H1 (cell line): ENCODE results near the gene CD44.

Experiments
- ATF2 ChIP-seq: IDR thresholded peaks from 2 replicates; pipeline ENCODE4 v1.6.1; 2012; ENCODE audit warnings: low read length, inconsistent platforms
- BRCA1 ChIP-seq: IDR thresholded peaks from 2 replicates; pipeline ENCODE4 v1.6.1; 2012; ENCODE audit warnings: low read depth, low read length, improper control_type of control experiment
- CREB1 ChIP-seq: IDR thresholded peaks from 2 replicates; pipeline ENCODE4 v1.6.1; 2012; ENCODE audit warnings: inconsistent platforms
- CTCF ChIP-seq, 3 experiments: IDR thresholded peaks; 1 replicate in 2 of 3; 2 replicates in 1 of 3; pipeline versions ENCODE4 v1.5.1 to v1.6.1; 2011; ENCODE audit warnings: low read length in 3 of 3, mild to moderate bottlenecking in 3 of 3, inconsistent platforms in 2 of 3, low read depth in 1 of 3, moderate library complexity in 1 of 3; ENCODE audit not compliant: insufficient read depth in 1 of 3; ENCODE audit errors: control extremely low read depth in 1 of 3
- EZH2 ChIP-seq: fragments of 200-600 bp; sonication (generic); IDR thresholded peaks from 2 replicates; pipeline ENCODE4 v1.7.1; 2012; ENCODE audit warnings: low read depth, mild to moderate bottlenecking, moderate library complexity, low read length, inconsistent platforms; ENCODE audit not compliant: severe bottlenecking
- HDAC6 ChIP-seq: IDR thresholded peaks from one replicate; pipeline ENCODE4 v1.7.1; 2012; ENCODE audit warnings: low read depth, mild to moderate bottlenecking, inconsistent platforms, low read length, moderate library complexity
- NANOG ChIP-seq: IDR thresholded peaks from 2 replicates; pipeline ENCODE4 v1.6.1; 2011; ENCODE audit warnings: low read length, low read depth, mild to moderate bottlenecking, inconsistent platforms; ENCODE audit not compliant: insufficient read depth, poor library complexity, severe bottlenecking
- NRF1 ChIP-seq: IDR thresholded peaks from 2 replicates; pipeline ENCODE4 v1.6.1; 2011; ENCODE audit warnings: mild to moderate bottlenecking, low read depth, low read length, improper control_type of control experiment
- POLR2A ChIP-seq, 2 experiments: IDR thresholded peaks; 1 replicate in 1 of 2; 2 replicates in 1 of 2; pipeline ENCODE4 v1.6.1; 2011; ENCODE audit warnings: low read depth in 2 of 2, low read length in 2 of 2, mild to moderate bottlenecking in 2 of 2; ENCODE audit errors: control extremely low read depth in 1 of 2

- TF ChIP-seq NRF1 (no peak), CTCF (IDR thresholded peaks at IDR 0.05; ENCODE audit: control extremely low read depth in 1 of 3, insufficient read depth in 1 of 3, low read depth in 1 of 3, low read length in 3 of 3) (no peak), CREB1 (no peak), POLR2A (IDR thresholded peaks at IDR 0.05; ENCODE audit: control extremely low read depth in 1 of 2, low read depth in 2 of 2, low read length in 2 of 2) (no peak), BRCA1 (no peak), EZH2 (no peak), ATF2 (no peak), NANOG (no peak), HDAC6 (no peak)
Observed at GRCh38 chr11:35276396-35277145, 137.6 kb downstream of the CD44 start.
